HG03565 (cell line): ENCODE data around the gene NEXN.
"Not testable (repeated sequence)": the region's sequence is repeated elsewhere in the genome, so short reads cannot be mapped to it uniquely, and the experiment has no call there.

Experiments
- ATAC-seq: cut with Tn5 transposase; IDR thresholded peaks from one replicate; pipeline ENCODE4 v1.9.1; 2021; ENCODE audit warnings: mild to moderate bottlenecking, moderate library complexity; ENCODE audit not compliant: unreplicated experiment

Gene NEXN

DNA sequence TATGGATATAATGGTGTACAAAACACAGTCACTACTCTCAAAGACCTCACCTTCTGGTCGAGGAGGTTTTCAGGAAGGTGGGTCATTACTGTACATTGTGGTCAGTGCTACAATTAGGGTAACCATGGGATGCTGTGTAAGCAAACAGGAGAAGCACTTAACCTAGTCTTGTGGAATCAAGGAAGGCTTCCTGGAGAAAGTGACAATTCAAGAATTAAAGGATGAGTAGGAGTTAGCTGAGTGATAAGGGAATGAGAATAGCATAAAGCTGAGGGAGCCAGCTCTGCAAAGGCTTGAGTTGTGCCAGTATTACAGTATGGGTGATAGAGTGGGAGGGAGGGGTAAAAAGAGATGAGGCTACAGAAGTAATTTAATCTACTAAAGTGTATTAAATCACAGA, 17.2 kb downstream of the NEXN start:
- no peak for ATAC-seq

DNA sequence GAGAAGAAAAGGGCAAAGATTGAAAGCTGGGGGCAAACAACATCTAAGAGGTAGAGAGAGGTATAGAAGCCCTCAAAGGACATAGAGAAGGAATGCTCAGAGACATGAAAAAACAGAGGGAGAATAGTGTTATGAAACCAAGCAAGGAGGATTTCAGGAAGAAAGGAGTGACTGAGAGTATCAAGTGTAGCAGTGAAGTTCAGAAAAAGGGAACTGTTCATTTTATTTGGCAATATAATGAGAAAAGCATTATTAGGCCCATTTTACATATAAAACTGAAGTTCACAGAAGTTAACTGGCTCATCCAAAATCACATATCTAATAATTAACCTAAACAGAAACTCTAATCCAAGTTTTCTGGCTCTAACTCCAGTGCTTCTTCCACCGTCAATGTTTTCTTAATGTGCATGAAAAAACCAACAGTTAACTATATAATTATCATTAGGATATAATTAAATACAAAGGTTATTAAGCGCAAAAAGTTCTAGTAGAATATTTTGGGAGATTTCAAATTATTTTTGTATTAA, 17.7 kb downstream of the NEXN start:
- no peak for ATAC-seq

DNA sequence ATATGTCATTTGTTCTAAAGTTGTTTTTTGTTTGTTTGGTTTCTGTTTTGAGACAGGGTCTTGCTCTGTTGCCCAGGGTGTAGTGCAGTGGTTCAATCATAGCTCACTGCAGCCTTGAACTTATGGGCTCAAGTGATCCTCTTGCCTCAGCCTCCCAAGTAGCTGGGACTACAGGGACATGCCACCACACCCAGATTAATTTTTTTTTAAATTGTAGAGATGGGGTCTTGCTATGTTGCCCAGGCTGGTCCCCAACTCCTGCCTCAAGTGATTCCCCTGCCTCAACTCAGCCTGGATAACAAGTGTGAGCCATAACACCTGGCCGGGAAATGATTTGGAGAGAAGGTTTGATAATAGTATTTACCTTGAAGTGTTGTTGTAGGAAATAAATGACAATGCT, 18.2 kb downstream of the NEXN start:
- no peak for ATAC-seq

- ATAC-seq = no peak
Observed at GRCh38 chr1:77910116-77910515, 21.7 kb downstream of the NEXN start.

DNA sequence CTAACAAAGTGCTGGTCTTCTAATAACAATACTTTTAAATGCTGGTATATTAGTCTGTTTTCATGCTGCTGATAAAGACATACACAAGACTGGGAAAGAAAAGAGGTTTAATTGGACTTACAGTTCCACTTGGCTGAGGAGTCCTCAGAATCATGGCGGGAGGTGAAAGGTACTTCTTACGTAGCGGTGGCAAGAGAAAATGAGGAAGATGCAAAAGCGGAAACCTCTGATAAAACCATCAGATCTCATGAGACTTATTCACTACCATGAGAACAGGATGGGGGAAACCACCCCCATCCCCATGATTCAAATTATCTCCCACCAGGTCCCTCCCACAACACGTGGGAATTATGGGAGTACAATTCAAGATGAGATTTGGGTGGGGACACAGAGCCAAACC, 30.5 kb downstream of the NEXN start:
- not testable (repeated sequence) for ATAC-seq

GRCh38 chr1:77925518-77925917, 37.1 kb downstream of the NEXN start:
- no peak for ATAC-seq

GRCh38 chr1:77925956-77926355, 37.5 kb downstream of the NEXN start:
- no peak for ATAC-seq

- peak; percentile 54 for ATAC-seq
Observed at GRCh38 chr1:77926561-77927357, 38.3 kb downstream of the NEXN start.

GRCh38 chr1:77927414-77927813, 39.0 kb downstream of the NEXN start:
- no peak for ATAC-seq

- ATAC-seq = no peak
Observed at GRCh38 chr1:77929806-77930205, 41.4 kb downstream of the NEXN start.

DNA sequence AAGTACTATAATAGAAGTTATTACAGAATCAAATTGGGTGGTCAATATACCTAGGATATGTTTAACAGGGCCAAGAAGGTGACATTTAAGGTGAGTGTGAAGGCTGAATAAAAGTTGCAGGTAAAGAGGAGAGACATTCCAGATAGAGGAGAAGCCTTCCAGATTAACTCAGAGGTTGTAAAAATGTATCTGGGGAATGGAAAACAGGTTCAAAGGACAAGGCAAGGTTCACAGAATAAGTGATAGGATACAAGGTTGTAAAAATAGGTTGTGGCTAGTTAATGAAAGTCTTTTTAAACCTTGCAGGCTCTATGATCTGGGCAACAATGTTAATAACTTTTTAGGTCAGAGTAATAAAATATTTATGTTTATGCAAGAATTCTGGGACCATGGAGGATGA, 50.2 kb downstream of the NEXN start:
- no peak for ATAC-seq

GRCh38 chr1:77940921-77941570, 52.6 kb downstream of the NEXN start:
- ATAC-seq = no peak

- ATAC-seq = no peak
Observed at GRCh38 chr1:77942400-77943140, 54.1 kb downstream of the NEXN start.

DNA sequence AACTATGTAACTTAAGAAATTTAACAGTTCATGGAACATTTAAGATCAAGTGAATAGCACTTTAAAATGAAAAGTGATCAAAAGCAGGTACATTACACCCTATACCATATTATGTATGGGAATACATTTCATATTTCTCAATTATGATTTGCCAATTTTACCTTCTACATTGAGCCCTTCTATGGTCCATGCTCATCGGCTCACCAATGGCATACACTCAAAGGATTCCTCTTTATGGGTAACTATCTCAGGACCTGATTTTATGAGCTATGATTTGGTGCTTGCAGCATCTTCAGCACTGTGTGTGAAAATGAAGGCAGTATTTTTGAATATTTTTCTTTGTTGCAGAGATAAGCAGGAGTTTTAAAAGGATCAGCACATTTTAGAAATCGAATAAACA, 56.9 kb downstream of the NEXN start:
- ATAC-seq = no peak

- ATAC-seq = peak; percentile 33
Observed at GRCh38 chr1:77948841-77949424, 60.5 kb downstream of the NEXN start.

DNA sequence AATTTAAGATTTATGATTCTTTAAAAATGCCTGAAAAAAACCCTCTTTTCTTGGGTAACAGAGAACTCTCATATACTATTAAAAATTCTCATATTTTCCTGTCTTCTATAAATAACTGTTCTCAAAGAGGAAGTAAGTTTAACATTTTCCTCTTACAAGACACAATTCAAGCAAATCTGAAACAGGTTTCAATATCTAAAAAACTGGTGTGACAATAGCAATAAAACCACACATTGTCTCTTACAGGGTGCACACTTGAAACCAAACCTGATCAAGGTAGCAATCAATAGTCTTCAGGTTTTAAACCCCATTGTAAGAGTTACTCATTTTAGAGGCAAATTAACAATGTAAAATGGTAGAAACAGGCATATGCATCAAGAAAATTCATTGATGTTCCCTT, 62.4 kb downstream of the NEXN start:
- ATAC-seq = peak; percentile 66

GRCh38 chr1:77951328-77951727, 62.9 kb downstream of the NEXN start:
- no peak for ATAC-seq

- ATAC-seq = no peak
Observed at GRCh38 chr1:77953907-77954306, 65.5 kb downstream of the NEXN start.

DNA sequence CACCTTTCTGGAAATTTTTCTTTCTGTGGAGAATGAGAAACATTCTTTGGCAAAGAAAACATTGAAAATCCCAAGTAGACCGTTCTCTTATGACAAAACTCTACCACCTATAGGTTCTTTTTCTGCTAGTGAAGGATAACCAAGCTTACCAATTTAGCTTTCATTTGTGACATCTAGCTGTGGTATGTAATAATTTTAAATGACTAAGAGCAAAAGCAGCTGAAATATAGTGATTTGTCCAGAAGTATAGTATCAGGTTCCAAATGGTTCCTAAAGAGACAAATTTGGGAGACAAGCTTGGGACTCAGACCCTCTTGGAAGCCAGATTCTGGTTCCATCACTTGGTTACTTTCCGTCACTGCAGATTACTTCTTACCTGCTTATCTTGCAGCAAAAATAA, 66.1 kb downstream of the NEXN start:
- ATAC-seq = no peak

DNA sequence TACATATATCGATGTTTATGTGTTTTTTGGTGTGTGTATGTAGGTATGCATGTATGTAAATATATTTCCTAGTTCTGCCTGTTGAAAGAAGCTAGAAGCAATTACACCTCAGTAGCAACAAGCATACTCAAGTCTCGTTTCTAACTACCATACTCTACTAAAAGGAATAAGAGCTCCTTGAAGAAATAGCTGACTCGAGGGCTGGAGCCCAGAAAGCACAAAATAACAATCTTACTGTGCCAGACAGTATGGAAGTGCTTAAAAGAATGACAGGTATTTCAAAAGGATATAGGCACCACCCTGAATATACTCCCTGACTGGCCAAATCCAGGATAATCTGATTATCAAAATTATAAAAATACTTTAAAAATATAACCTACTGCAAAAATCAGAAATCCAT, 67.3 kb downstream of the NEXN start:
- no peak for ATAC-seq

- no peak for ATAC-seq
Observed at GRCh38 chr1:77956464-77956863, 68.0 kb downstream of the NEXN start.
